ENCODE results near the gene CLCA2.

DNA sequence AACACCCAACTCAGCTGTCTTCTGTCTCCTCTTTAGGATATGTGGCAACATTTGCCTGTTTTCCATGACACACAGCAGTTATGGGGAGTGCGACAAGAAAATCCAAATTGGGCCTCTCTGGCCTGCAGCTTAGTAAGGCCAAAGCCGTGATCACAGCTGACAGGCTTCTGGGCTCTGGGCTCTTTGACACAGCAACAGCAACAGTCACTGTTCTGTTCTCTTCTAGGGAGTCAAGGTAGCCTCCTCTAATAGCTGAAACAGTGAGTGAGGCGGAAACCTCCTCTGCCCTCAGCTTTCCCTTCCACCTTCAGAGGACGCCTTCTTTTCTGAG is 63.8 kb downstream of the CLCA2 start:
- TF ChIP-seq, protein P1, sequence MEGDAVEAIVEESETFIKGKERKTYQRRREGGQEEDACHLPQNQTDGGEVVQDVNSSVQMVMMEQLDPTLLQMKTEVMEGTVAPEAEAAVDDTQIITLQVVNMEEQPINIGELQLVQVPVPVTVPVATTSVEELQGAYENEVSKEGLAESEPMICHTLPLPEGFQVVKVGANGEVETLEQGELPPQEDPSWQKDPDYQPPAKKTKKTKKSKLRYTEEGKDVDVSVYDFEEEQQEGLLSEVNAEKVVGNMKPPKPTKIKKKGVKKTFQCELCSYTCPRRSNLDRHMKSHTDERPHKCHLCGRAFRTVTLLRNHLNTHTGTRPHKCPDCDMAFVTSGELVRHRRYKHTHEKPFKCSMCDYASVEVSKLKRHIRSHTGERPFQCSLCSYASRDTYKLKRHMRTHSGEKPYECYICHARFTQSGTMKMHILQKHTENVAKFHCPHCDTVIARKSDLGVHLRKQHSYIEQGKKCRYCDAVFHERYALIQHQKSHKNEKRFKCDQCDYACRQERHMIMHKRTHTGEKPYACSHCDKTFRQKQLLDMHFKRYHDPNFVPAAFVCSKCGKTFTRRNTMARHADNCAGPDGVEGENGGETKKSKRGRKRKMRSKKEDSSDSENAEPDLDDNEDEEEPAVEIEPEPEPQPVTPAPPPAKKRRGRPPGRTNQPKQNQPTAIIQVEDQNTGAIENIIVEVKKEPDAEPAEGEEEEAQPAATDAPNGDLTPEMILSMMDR (IDR thresholded peaks at IDR 0.05; ENCODE audit: low read depth, low read length, missing input control), result no peak
- TF ChIP-seq, protein P2, sequence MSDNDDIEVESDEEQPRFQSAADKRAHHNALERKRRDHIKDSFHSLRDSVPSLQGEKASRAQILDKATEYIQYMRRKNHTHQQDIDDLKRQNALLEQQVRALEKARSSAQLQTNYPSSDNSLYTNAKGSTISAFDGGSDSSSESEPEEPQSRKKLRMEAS (IDR thresholded peaks at IDR 0.05), result no peak
- TF ChIP-seq REST (IDR thresholded peaks at IDR 0.05) (no peak), SP1 (IDR thresholded peaks at IDR 0.05) (no peak), EGR1 (IDR thresholded peaks at IDR 0.05; ENCODE audit: low read depth in 2 of 2) (no peak)
- TF ChIP-seq, protein P3, sequence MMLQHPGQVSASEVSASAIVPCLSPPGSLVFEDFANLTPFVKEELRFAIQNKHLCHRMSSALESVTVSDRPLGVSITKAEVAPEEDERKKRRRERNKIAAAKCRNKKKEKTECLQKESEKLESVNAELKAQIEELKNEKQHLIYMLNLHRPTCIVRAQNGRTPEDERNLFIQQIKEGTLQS (IDR thresholded peaks at IDR 0.05), result no peak

Measured in liver (tissue), 3 donors.